KMS-11 (cell line): ENCODE measurements around the gene MALAT1.

Source experiments
- H2AFZ ChIP-seq: fragments of 200-600 bp; sonication (generic); 2 replicates; pipeline ENCODE4 v1.6.1; 2016; ENCODE audit warnings: antibody characterized with exemption, mixed run types, low read depth
- H3K27ac ChIP-seq: fragments of 200-600 bp; sonication (generic); 2 replicates; pipeline ENCODE4 v1.6.1; 2016; ENCODE audit warnings: mild to moderate bottlenecking, mixed run types
- H3K27me3 ChIP-seq: fragments of 200-600 bp; sonication (generic); 2 replicates; pipeline ENCODE4 v1.6.1; 2017; ENCODE audit warnings: mild to moderate bottlenecking, low read depth, mixed run types, moderate library complexity; ENCODE audit not compliant: insufficient read depth
- H3K36me3 ChIP-seq: fragments of 200-600 bp; sonication (generic); 2 replicates; pipeline ENCODE4 v1.6.1; 2017; ENCODE audit warnings: mild to moderate bottlenecking, mixed run types; ENCODE audit not compliant: insufficient read depth
- H3K4me1 ChIP-seq: fragments of 200-600 bp; sonication (generic); 2 replicates; pipeline ENCODE4 v1.6.1; 2016; ENCODE audit warnings: mild to moderate bottlenecking, low read depth, mixed run types; ENCODE audit not compliant: poor library complexity, severe bottlenecking
- H3K4me2 ChIP-seq: fragments of 200-600 bp; sonication (generic); 2 replicates; pipeline ENCODE4 v1.7.0; 2016; ENCODE audit warnings: mild to moderate bottlenecking, mixed run types
- H3K4me3 ChIP-seq: fragments of 200-600 bp; sonication (generic); IDR thresholded peaks from 2 replicates; pipeline ENCODE4 v1.6.1; 2017; ENCODE audit warnings: low read depth, low read length, mixed read lengths; ENCODE audit not compliant: insufficient read depth
- H3K79me2 ChIP-seq: fragments of 200-600 bp; sonication (generic); 2 replicates; pipeline ENCODE4 v1.6.1; 2016; ENCODE audit warnings: low read depth, mixed run types; ENCODE audit not compliant: insufficient read depth
- H3K9ac ChIP-seq: fragments of 200-600 bp; sonication (generic); 2 replicates; pipeline ENCODE4 v1.6.1; 2016; ENCODE audit warnings: mild to moderate bottlenecking, mixed run types
- H4K20me1 ChIP-seq: fragments of 200-600 bp; sonication (generic); 2 replicates; pipeline ENCODE4 v1.6.1; 2016; ENCODE audit warnings: mild to moderate bottlenecking, mixed run types; ENCODE audit not compliant: insufficient read depth
- CTCF ChIP-seq: fragments of 200-600 bp; sonication (generic); conservative IDR thresholded peaks from 2 replicates; pipeline ENCODE4 v1.6.1; 2017; ENCODE audit warnings: low read depth, mild to moderate bottlenecking, antibody characterized with exemption, low read length, moderate library complexity, mixed read lengths

Gene MALAT1

GRCh38 chr11:65555693-65556231, 56.9 kb downstream of the MALAT1 start:
- H3K27me3 ChIP-seq = no peaks in the 10 kb centered on the region
- H3K4me3 ChIP-seq = no peak overlapping the region
- H3K36me3 ChIP-seq = no peaks in the 10 kb centered on the region
- peaks cover 74% of the 10 kb centered on the region for H3K4me1 ChIP-seq
- no peak overlapping the region for H3K9ac ChIP-seq
- H3K79me2 ChIP-seq = no peaks in the 10 kb centered on the region
- TF ChIP-seq CTCF = no peak
- H4K20me1 ChIP-seq = no peaks in the 10 kb centered on the region
- H3K27ac ChIP-seq = no peak overlapping the region
- H2AFZ ChIP-seq = no peak overlapping the region
- H3K4me2 ChIP-seq = no peak overlapping the region; the same call in 1 of the 2 replicates
